PC-3 (cell line): ENCODE data around the gene KDR. TPM values are rescaled to one million over a fixed set of nuclear protein-coding genes. Genes with fewer than 3 reads are reported as not detected.

Experiments
- ATAC-seq: fragments of 200-7000 bp; cut with Tn5 transposase; 2 replicates; pipeline ENCODE4 v1.9.1; 2020; ENCODE audit warnings: mild to moderate bottlenecking, moderate library complexity
- BruUV-seq: library from RNA; stranded (reverse); fragments of 400-500 nt; replicated peaks from 2 replicates; lab custom pipeline; 2021; lab: Mats Ljungman, UMichigan
- CTCF ChIA-PET: fragments of 300-600 bp; sonication (Branson Sonifier 250); formaldehyde crosslinking; loops from one replicate; lab custom pipeline; 2022; ENCODE audit warnings: antibody characterized with exemption; lab: Charles Lee
- POLR2A ChIA-PET: fragments of 300-600 bp; sonication (Branson Sonifier 250); formaldehyde crosslinking; loops from one replicate; lab custom pipeline; 2022; ENCODE audit warnings: antibody characterized with exemption; ENCODE audit not compliant: unreplicated experiment; lab: Charles Lee
- DNase-seq: peaks from one replicate; pipeline ENCODE4 v3.0.0-alpha.2; 2015
- H2AFZ ChIP-seq: fragments of 300-600 bp; sonication (generic); 2 replicates; pipeline ENCODE4 v1.6.0; 2016; ENCODE audit warnings: antibody characterized with exemption, low read length
- H3F3A ChIP-seq: fragments of 300-600 bp; sonication (generic); one replicate; pipeline ENCODE4 v1.6.0; 2017; ENCODE audit warnings: antibody characterized with exemption, low read length, control low read depth, mild to moderate bottlenecking; ENCODE audit not compliant: unreplicated experiment
- H3K27ac ChIP-seq: fragments of 300-600 bp; sonication (generic); 2 replicates; pipeline ENCODE4 v1.5.1; 2016; ENCODE audit warnings: mild to moderate bottlenecking, low read length
- H3K27me3 ChIP-seq: fragments of 300-600 bp; sonication (generic); 2 replicates; pipeline ENCODE4 v1.6.1; 2016; ENCODE audit warnings: low read length, mixed read lengths
- H3K36me3 ChIP-seq: fragments of 300-600 bp; sonication (generic); 2 replicates; pipeline ENCODE4 v1.6.1; 2016; ENCODE audit warnings: low read depth, mixed run types, low read length, mixed read lengths
- H3K4me1 ChIP-seq: fragments of 300-600 bp; sonication (generic); 2 replicates; pipeline ENCODE4 v1.5.1; 2016; ENCODE audit warnings: low read length; ENCODE audit not compliant: insufficient read depth
- H3K4me2 ChIP-seq: fragments of 300-600 bp; sonication (generic); 2 replicates; pipeline ENCODE4 v1.6.0; 2016; ENCODE audit warnings: low read length
- H3K4me3 ChIP-seq: fragments of 300-600 bp; sonication (generic); 2 replicates; pipeline ENCODE4 v1.5.1; 2016; ENCODE audit warnings: mild to moderate bottlenecking, low read length, mixed read lengths
- H3K79me2 ChIP-seq: fragments of 300-600 bp; sonication (generic); 2 replicates; pipeline ENCODE4 v1.6.1; 2017; ENCODE audit warnings: low read length, mixed read lengths
- H3K9ac ChIP-seq: fragments of 300-600 bp; sonication (generic); 2 replicates; pipeline ENCODE4 v1.6.0; 2016; ENCODE audit warnings: mild to moderate bottlenecking, low read length
- H3K9me2 ChIP-seq: fragments of 300-600 bp; sonication (generic); replicated peaks from 2 replicates; pipeline ENCODE4 v1.6.1; 2016; ENCODE audit warnings: mixed run types, low read length, mixed read lengths
- H3K9me3 ChIP-seq: fragments of 300-600 bp; sonication (generic); 2 replicates; pipeline ENCODE4 v1.6.1; 2016; ENCODE audit warnings: low read length, mixed read lengths
- H4K20me1 ChIP-seq: fragments of 300-600 bp; sonication (generic); 2 replicates; pipeline ENCODE4 v1.6.1; 2016; ENCODE audit warnings: low read length, mixed read lengths
- CTCF ChIP-seq: fragments of 300-600 bp; sonication (generic); conservative IDR thresholded peaks from 2 replicates; pipeline ENCODE4 v1.5.1; 2017; ENCODE audit warnings: antibody characterized with exemption, low read depth, mild to moderate bottlenecking, low read length
- EZH2 ChIP-seq: fragments of 300-600 bp; sonication (generic); IDR thresholded peaks from one replicate; pipeline ENCODE4 v1.6.1; 2017; ENCODE audit warnings: antibody characterized with exemption, mild to moderate bottlenecking, low read length; ENCODE audit not compliant: unreplicated experiment
- EZH2phosphoT487 ChIP-seq: fragments of 300-600 bp; sonication (generic); IDR thresholded peaks from 2 replicates; pipeline ENCODE4 v1.6.1; 2018; ENCODE audit warnings: mild to moderate bottlenecking, antibody characterized with exemption, low read length, borderline replicate concordance
- intact Hi-C: fragments of 100-400 bp; cut with micrococcal nuclease; formaldehyde crosslinking; loops from 2 replicates; pipeline ENCODE4 v1.9.0; 2023
- total RNA-seq: library from RNA; depleted of rRNA; stranded (reverse); fragments of >200 nt; gene quantifications from 2 replicates; pipeline ENCODE4 v1.2.3, GENCODE V29; 2014

Gene KDR
- total RNA-seq, 1 experiment from 2014 or later = 0.66 TPM

GRCh38 chr4:55066018-55066417 is 59.4 kb downstream of the KDR start:
- ChIA-PET CTCF (no interaction called here), POLR2A (no interaction called here)
- Histone ChIP-seq H3K9me2 (no peaks in the 10 kb centered on the region), H3K27me3 (no peaks in the 10 kb centered on the region), H3K9ac (no peak overlapping the region), H3K36me3 (no peaks in the 10 kb centered on the region), H4K20me1 (no peaks in the 10 kb centered on the region), H3K79me2 (no peaks in the 10 kb centered on the region), H3K4me3 (no peak overlapping the region), H3K27ac (no peak overlapping the region), H3K9me3 (no peaks in the 10 kb centered on the region), H3K4me2 (no peak overlapping the region), H2AFZ (no peak overlapping the region), H3K4me1 (no peaks in the 10 kb centered on the region; the same call in 1 of the 2 replicates), H3F3A (no peaks in the 10 kb centered on the region)
- intact Hi-C loops = no loop called here
- no peak for TF ChIP-seq EZH2phosphoT487
- no peak for TF ChIP-seq CTCF
- TF ChIP-seq EZH2 = no peak
- ATAC-seq = no peak
- no peak for DNase-seq
- BruUV-seq = no TSS peak

- no TSS peak for BruUV-seq
- ATAC-seq = no peak
- ChIA-PET POLR2A (no interaction called here), CTCF (no interaction called here)
- DNase-seq = no peak
- Histone ChIP-seq H2AFZ (no peak overlapping the region), H3K4me3 (no peak overlapping the region), H3K4me2 (no peak overlapping the region), H4K20me1 (no peaks in the 10 kb centered on the region), H3K9me2 (no peaks in the 10 kb centered on the region; the same call in 1 of the 2 replicates), H3K9ac (no peak overlapping the region), H3K79me2 (no peaks in the 10 kb centered on the region), H3K9me3 (no peaks in the 10 kb centered on the region), H3K36me3 (no peaks in the 10 kb centered on the region), H3K27ac (no peak overlapping the region), H3F3A (no peaks in the 10 kb centered on the region), H3K4me1 (no peaks in the 10 kb centered on the region), H3K27me3 (peaks cover 5% of the 10 kb centered on the region; the same call in 1 of the 2 replicates)
- intact Hi-C loops = no loop called here
- TF ChIP-seq CTCF (no peak), EZH2phosphoT487 (no peak), EZH2 (no peak)
These were observed 69.9 kb downstream of the KDR start for GRCh38 chr4:55055529-55055928.

DNA sequence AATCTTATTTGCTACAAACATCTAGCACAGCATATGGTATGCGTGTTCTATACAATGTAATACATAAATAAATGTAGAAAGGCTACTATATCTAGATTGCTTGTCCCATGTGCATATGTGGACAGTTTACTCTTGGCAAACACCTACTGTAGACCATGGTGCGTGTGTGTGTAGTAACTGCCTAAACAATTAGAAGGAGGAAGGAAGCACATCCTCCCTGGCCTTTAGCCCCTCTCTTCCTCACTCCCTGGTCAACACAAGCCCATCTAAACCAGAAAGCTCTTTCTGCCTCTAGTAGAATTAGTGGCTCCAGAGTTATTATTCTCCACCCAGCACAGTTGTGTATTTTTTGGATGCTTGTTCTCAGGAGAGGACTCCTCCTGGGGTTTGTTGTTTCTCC is 73.9 kb downstream of the KDR start:
- H3K4me2 ChIP-seq = no peak overlapping the region
- no peak overlapping the region for H2AFZ ChIP-seq
- ATAC-seq = no peak

More for the DNA sequence above, 73.9 kb downstream of the KDR start:
- CTCF ChIA-PET = no interaction called here
- no peaks in the 10 kb centered on the region for H4K20me1 ChIP-seq
- no peak overlapping the region for H3K27ac ChIP-seq
- no peaks in the 10 kb centered on the region for H3F3A ChIP-seq
- H3K9me3 ChIP-seq = no peaks in the 10 kb centered on the region
- no peak overlapping the region for H3K9ac ChIP-seq
- BruUV-seq = no TSS peak
- H3K4me3 ChIP-seq = no peak overlapping the region
- H3K9me2 ChIP-seq = no peaks in the 10 kb centered on the region; the same call in 1 of the 2 replicates
- H3K79me2 ChIP-seq = no peaks in the 10 kb centered on the region
- intact Hi-C loops = no loop called here
- peaks cover 5% of the 10 kb centered on the region; the same call in 1 of the 2 replicates for H3K27me3 ChIP-seq
- no peaks in the 10 kb centered on the region for H3K4me1 ChIP-seq
- H3K36me3 ChIP-seq = no peaks in the 10 kb centered on the region
- no peak for DNase-seq
- TF ChIP-seq EZH2phosphoT487 (no peak), CTCF (no peak), EZH2 (no peak)
- POLR2A ChIA-PET = no interaction called here
